Liver (tissue), 9 donors: Measurements from ENCODE around the gene CCM2. TPM values are rescaled to one million over a fixed set of nuclear protein-coding genes. Genes with fewer than 3 reads are reported as not detected.

ENCODE experiments used
- DNase-seq: peaks from one replicate; pipeline ENCODE4 v3.0.0-alpha.2; 2017; ENCODE audit warnings: low spot score
- H3K27ac ChIP-seq, 2 donors: one replicate each; pipeline ENCODE4 v1.7.0; 2013; ENCODE audit warnings: inconsistent platforms in 2 of 2, low read length in 2 of 2, control low read depth in 1 of 2, low read depth in 1 of 2, mild to moderate bottlenecking in 1 of 2
- H3K27me3 ChIP-seq, 4 donors: one replicate each; pipeline versions ENCODE4 v1.6.1 to v1.7.0; 2013; ENCODE audit warnings: low read length in 3 of 4, inconsistent platforms in 1 of 4, mild to moderate bottlenecking in 1 of 4, moderate library complexity in 1 of 4; ENCODE audit not compliant: control insufficient read depth in 4 of 4, insufficient read depth in 4 of 4
- H3K36me3 ChIP-seq, 4 donors: one replicate each; pipeline versions ENCODE4 v1.6.1 to v1.7.0; 2013; ENCODE audit warnings: low read length in 3 of 4, mild to moderate bottlenecking in 3 of 4, low read depth in 1 of 4, moderate library complexity in 1 of 4; ENCODE audit not compliant: control insufficient read depth in 4 of 4, insufficient read depth in 3 of 4
- H3K4me1 ChIP-seq, 4 donors: one replicate each; pipeline versions ENCODE4 v1.6.1 to v1.7.0; 2013; ENCODE audit warnings: low read length in 3 of 4, mild to moderate bottlenecking in 3 of 4, moderate library complexity in 1 of 4; ENCODE audit not compliant: control insufficient read depth in 4 of 4, insufficient read depth in 4 of 4
- H3K4me3 ChIP-seq, 3 donors: one replicate each; pipeline versions ENCODE4 v1.6.1 to v1.7.0; 2013; ENCODE audit warnings: low read length in 3 of 3, control low read depth in 1 of 3, low read depth in 1 of 3, mild to moderate bottlenecking in 1 of 3
- H3K9ac ChIP-seq, 2 donors: one replicate each; pipeline ENCODE4 v1.7.0; 2013; ENCODE audit warnings: low read length in 2 of 2, mild to moderate bottlenecking in 2 of 2, moderate library complexity in 2 of 2, control low read depth in 1 of 2, low read depth in 1 of 2
- H3K9me3 ChIP-seq, 4 donors: one replicate each; pipeline versions ENCODE4 v1.6.1 to v1.7.0; 2013; ENCODE audit warnings: low read length in 3 of 4; ENCODE audit not compliant: control insufficient read depth in 4 of 4
- EGR1 ChIP-seq, 2 donors: IDR thresholded peaks; 2 replicates each; pipeline ENCODE4 v1.6.1; 2016 to 2018; ENCODE audit warnings: antibody characterized with exemption in 2 of 2, low read depth in 2 of 2
- FOXA1 ChIP-seq: IDR thresholded peaks from 2 replicates; pipeline ENCODE4 v1.6.1; 2016; ENCODE audit warnings: antibody characterized with exemption
- FOXA2 ChIP-seq: IDR thresholded peaks from 2 replicates; pipeline ENCODE4 v1.6.1; 2016; ENCODE audit warnings: antibody characterized with exemption
- GABPA ChIP-seq, 2 donors: IDR thresholded peaks in 1 of 2; conservative IDR thresholded peaks in 1 of 2; 2 replicates each; pipeline ENCODE4 v1.6.1; 2016; ENCODE audit warnings: antibody characterized with exemption in 2 of 2, mild to moderate bottlenecking in 1 of 2, moderate library complexity in 1 of 2
- HNF4A ChIP-seq, 2 donors: conservative IDR thresholded peaks; 2 replicates each; pipeline ENCODE4 v1.6.1; 2016; ENCODE audit warnings: antibody characterized with exemption in 2 of 2, mild to moderate bottlenecking in 2 of 2
- HNF4G ChIP-seq: IDR thresholded peaks from 2 replicates; pipeline ENCODE4 v1.6.1; 2016; ENCODE audit warnings: antibody characterized with exemption
- JUND ChIP-seq, 2 donors: IDR thresholded peaks; 2 replicates each; pipeline ENCODE4 v1.6.1; 2016; ENCODE audit warnings: antibody characterized with exemption in 2 of 2
- NR2F2 ChIP-seq: IDR thresholded peaks from 2 replicates; pipeline ENCODE4 v1.6.1; 2016; ENCODE audit warnings: antibody characterized with exemption
- RAD21 ChIP-seq, 2 donors: IDR thresholded peaks; 2 replicates each; pipeline ENCODE4 v1.6.1; 2016; ENCODE audit warnings: antibody characterized with exemption in 2 of 2, mild to moderate bottlenecking in 2 of 2
- RXRA ChIP-seq, 2 donors: IDR thresholded peaks; 2 replicates each; pipeline ENCODE4 v1.6.1; 2017 to 2018; ENCODE audit warnings: antibody characterized with exemption in 2 of 2, mild to moderate bottlenecking in 1 of 2
- SP1 ChIP-seq: IDR thresholded peaks from 2 replicates; pipeline ENCODE4 v1.6.1; 2018; ENCODE audit warnings: antibody characterized with exemption, mild to moderate bottlenecking
- TAF1 ChIP-seq: conservative IDR thresholded peaks from 2 replicates; pipeline ENCODE4 v1.6.1; 2016; ENCODE audit warnings: antibody characterized with exemption, mild to moderate bottlenecking
- YY1 ChIP-seq: IDR thresholded peaks from 2 replicates; pipeline ENCODE4 v1.6.1; 2016; ENCODE audit warnings: antibody characterized with exemption, mild to moderate bottlenecking
- WGBS: extraction: QIAGEN DNeasy Blood & Tissue Kit; methylation state at CpG from one replicate; pipeline ENCODE4 v1.1.7; 2013; 5-methylcytosine and 5-hydroxymethylcytosine counted together
- polyA plus RNA-seq, 2 donors: library from polyadenylated mRNA; stranded (reverse) in 1 of 2; unstranded in 1 of 2; fragments of 200-250 nt in 1 of 2; fragments of >200 nt in 1 of 2; fragmentation: Nextera tagmentation in 1 of 2; extraction: Ambion mirVana in 1 of 2; gene quantifications; one replicate each; pipeline versions ENCODE4 v1.2.1 to v1.2.3, GENCODE V29; 2013 to 2015
- total RNA-seq, 2 donors: library from RNA; depleted of rRNA; stranded (reverse); fragments of >200 nt; gene quantifications; one replicate each; pipeline ENCODE4 v1.2.3, GENCODE V29; 2014
- TF ChIP-seq, protein P1 (sequence below): fragments of 150-350 bp; IDR thresholded peaks from 2 replicates; pipeline ENCODE4 v1.5.1; 2017; ENCODE audit warnings: improper control_type of control experiment, low read depth, low read length; ENCODE audit not compliant: missing input control
- TF ChIP-seq, protein P2 (sequence below): IDR thresholded peaks from 2 replicates; pipeline ENCODE4 v1.6.1; 2016; ENCODE audit warnings: antibody characterized with exemption
- TF ChIP-seq, protein P3 (sequence below): IDR thresholded peaks from 2 replicates; pipeline ENCODE4 v1.6.1; 2016; ENCODE audit warnings: antibody characterized with exemption
- TF ChIP-seq, protein P4 (sequence below): IDR thresholded peaks from 2 replicates; pipeline ENCODE4 v1.6.1; 2016; ENCODE audit warnings: antibody characterized with exemption, mild to moderate bottlenecking
- donor health status: healthy.
- donor health status: healthy.
- donor health status: healthy.
- donor health status: healthy.
- donor health status: healthy.

Gene CCM2
- total and polyA plus RNA-seq, 4 donors: 26.3 to 65.0 (median 47.5) TPM

DNA sequence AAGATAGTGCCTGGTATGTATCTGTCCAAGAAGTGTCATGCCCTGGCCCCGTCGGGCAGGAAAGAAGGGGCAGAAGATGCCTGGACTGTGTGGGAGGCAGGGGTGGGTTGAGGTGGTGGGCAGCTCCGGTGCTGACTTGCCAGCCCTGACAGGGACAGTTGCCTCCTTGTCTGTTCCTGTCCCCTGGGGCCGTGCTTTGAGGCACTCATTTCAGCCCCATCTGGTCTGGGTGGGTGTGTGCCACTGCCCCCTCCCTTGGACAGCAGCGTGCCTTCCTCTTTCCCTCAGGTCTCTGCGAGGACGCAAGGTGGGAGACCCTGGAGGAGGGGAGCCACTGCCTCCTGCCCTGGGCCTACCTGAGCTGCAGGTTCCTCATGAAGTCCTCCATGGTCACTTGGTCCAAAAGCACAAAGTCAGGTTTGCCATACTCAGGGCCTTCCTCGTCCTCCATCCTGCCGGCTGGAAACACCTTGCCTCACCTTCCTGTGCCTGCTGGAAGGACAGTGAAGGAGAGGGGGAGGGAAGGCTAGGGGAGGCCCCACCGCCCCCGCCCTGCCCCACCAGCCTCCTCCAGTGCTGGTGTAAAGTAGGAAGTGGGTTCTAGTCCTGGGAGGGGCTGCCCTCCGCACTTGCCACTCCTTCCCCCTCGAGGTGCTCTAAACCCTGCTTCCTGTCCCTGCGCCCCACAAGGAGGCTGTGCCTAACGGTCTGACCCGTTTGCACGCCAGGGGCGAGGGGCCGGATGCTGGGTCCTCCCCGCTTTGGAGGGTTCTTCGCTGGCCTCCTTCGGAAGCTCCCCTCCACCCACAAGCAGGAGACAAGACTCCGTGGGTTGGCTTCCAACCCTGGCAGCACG, 21.3 kb upstream of the CCM2 start, which contains the start of gene MYO1G:
Gene MYO1G, minus strand, starts transcription at position 505 of the 856 bp plus-strand sequence. Its CDS starts 54 bp downstream, at position 451.
- Histone ChIP-seq H3K9me3 (no peaks in the 10 kb centered on the region), H3K27me3 (no peaks in the 10 kb centered on the region), H3K4me3 (peak within 1 kb of the TSS in 2 of 3 donors; percentile 3 to 16), H3K4me1 (no peaks in the 10 kb centered on the region), H3K36me3 (peaks cover 4 to 21% (median 14%) of the 10 kb centered on the region in 4 donors), H3K27ac (peak within 1 kb of the TSS in 1 of 2 donors; percentile 36), H3K9ac (peak within 1 kb of the TSS in 1 of 2 donors; percentile 3)
- no peak for TF ChIP-seq SP1
- TF ChIP-seq JUND (IDR thresholded peaks at IDR 0.05): no peak
- no peak for TF ChIP-seq NR2F2
- TF ChIP-seq GABPA (IDR thresholded peaks at IDR 0.05 in 1 of 2, conservative IDR thresholded peaks at IDR 0.05 in 1 of 2): no peak
- TF ChIP-seq FOXA2: no peak
- TF ChIP-seq, protein P1, sequence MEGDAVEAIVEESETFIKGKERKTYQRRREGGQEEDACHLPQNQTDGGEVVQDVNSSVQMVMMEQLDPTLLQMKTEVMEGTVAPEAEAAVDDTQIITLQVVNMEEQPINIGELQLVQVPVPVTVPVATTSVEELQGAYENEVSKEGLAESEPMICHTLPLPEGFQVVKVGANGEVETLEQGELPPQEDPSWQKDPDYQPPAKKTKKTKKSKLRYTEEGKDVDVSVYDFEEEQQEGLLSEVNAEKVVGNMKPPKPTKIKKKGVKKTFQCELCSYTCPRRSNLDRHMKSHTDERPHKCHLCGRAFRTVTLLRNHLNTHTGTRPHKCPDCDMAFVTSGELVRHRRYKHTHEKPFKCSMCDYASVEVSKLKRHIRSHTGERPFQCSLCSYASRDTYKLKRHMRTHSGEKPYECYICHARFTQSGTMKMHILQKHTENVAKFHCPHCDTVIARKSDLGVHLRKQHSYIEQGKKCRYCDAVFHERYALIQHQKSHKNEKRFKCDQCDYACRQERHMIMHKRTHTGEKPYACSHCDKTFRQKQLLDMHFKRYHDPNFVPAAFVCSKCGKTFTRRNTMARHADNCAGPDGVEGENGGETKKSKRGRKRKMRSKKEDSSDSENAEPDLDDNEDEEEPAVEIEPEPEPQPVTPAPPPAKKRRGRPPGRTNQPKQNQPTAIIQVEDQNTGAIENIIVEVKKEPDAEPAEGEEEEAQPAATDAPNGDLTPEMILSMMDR: no peak
- TF ChIP-seq, protein P2, sequence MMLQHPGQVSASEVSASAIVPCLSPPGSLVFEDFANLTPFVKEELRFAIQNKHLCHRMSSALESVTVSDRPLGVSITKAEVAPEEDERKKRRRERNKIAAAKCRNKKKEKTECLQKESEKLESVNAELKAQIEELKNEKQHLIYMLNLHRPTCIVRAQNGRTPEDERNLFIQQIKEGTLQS: no peak
- TF ChIP-seq, protein P3, sequence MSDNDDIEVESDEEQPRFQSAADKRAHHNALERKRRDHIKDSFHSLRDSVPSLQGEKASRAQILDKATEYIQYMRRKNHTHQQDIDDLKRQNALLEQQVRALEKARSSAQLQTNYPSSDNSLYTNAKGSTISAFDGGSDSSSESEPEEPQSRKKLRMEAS: no peak
- TF ChIP-seq EGR1 (IDR thresholded peaks at IDR 0.05; ENCODE audit: low read depth in 2 of 2): no peak
- no peak for TF ChIP-seq YY1
- TF ChIP-seq FOXA1: no peak
- TF ChIP-seq, protein P4, sequence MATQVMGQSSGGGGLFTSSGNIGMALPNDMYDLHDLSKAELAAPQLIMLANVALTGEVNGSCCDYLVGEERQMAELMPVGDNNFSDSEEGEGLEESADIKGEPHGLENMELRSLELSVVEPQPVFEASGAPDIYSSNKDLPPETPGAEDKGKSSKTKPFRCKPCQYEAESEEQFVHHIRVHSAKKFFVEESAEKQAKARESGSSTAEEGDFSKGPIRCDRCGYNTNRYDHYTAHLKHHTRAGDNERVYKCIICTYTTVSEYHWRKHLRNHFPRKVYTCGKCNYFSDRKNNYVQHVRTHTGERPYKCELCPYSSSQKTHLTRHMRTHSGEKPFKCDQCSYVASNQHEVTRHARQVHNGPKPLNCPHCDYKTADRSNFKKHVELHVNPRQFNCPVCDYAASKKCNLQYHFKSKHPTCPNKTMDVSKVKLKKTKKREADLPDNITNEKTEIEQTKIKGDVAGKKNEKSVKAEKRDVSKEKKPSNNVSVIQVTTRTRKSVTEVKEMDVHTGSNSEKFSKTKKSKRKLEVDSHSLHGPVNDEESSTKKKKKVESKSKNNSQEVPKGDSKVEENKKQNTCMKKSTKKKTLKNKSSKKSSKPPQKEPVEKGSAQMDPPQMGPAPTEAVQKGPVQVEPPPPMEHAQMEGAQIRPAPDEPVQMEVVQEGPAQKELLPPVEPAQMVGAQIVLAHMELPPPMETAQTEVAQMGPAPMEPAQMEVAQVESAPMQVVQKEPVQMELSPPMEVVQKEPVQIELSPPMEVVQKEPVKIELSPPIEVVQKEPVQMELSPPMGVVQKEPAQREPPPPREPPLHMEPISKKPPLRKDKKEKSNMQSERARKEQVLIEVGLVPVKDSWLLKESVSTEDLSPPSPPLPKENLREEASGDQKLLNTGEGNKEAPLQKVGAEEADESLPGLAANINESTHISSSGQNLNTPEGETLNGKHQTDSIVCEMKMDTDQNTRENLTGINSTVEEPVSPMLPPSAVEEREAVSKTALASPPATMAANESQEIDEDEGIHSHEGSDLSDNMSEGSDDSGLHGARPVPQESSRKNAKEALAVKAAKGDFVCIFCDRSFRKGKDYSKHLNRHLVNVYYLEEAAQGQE: no peak
- no peak for TF ChIP-seq TAF1
- TF ChIP-seq HNF4G: no peak
- no peak for TF ChIP-seq RAD21 (IDR thresholded peaks at IDR 0.05)
- no peak for TF ChIP-seq HNF4A (conservative IDR thresholded peaks at IDR 0.05)
- no peak for TF ChIP-seq RXRA (IDR thresholded peaks at IDR 0.05)
- WGBS: 79% methylated on average over 24 of the region's 24 CpGs
- no peak for DNase-seq
